Neural cell (in vitro differentiated cells): ENCODE measurements around the gene ADGRA1. TPM values are rescaled to one million over a fixed set of nuclear protein-coding genes. Genes with fewer than 3 reads are reported as not detected.

ENCODE experiments used
- H2AFZ ChIP-seq: fragments of 200-600, 300-800 bp; sonication (generic), shearing (Covaris generic); 2 replicates; pipeline ENCODE4 v1.6.0; 2014; ENCODE audit warnings: low read depth, mild to moderate bottlenecking, antibody characterized with exemption, low read length, moderate library complexity
- H3F3A ChIP-seq: fragments of 200-600 bp; shearing (Covaris generic); 2 replicates; pipeline ENCODE4 v1.6.1; 2016; ENCODE audit warnings: mild to moderate bottlenecking, moderate library complexity, mixed read lengths, antibody characterized with exemption, low read length; ENCODE audit not compliant: insufficient read depth, poor library complexity, severe bottlenecking
- H3K27ac ChIP-seq: fragments of 200-600, 300-800 bp; sonication (generic), shearing (Covaris generic); 2 replicates; pipeline ENCODE4 v1.5.1; 2014; ENCODE audit warnings: mild to moderate bottlenecking, low read length, moderate library complexity
- H3K27me3 ChIP-seq: fragments of 300-800, 200-600 bp; sonication (generic), shearing (Covaris generic); 2 replicates; pipeline ENCODE4 v1.6.0; 2014; ENCODE audit warnings: mild to moderate bottlenecking, low read depth, low read length, moderate library complexity; ENCODE audit not compliant: insufficient read depth
- H3K36me3 ChIP-seq: fragments of 300-800, 200-600 bp; sonication (generic), shearing (Covaris generic); 2 replicates; pipeline ENCODE4 v1.5.1; 2014; ENCODE audit warnings: mild to moderate bottlenecking, antibody characterized with exemption, low read length, moderate library complexity; ENCODE audit not compliant: insufficient read depth
- H3K4me2 ChIP-seq: fragments of 300-800, 200-600 bp; sonication (generic), shearing (Covaris generic); 2 replicates; pipeline ENCODE4 v1.6.0; 2014; ENCODE audit warnings: mild to moderate bottlenecking, low read length
- H3K4me3 ChIP-seq: fragments of 300-800, 200-600 bp; sonication (generic), shearing (Covaris generic); 2 replicates; pipeline ENCODE4 v1.5.1; 2014; ENCODE audit warnings: mild to moderate bottlenecking, low read length, moderate library complexity
- H3K79me2 ChIP-seq: fragments of 200-600 bp; shearing (Covaris generic); replicated peaks from 2 replicates; pipeline ENCODE4 v1.6.0; 2014; ENCODE audit warnings: mild to moderate bottlenecking, low read length, moderate library complexity; ENCODE audit not compliant: insufficient read depth
- H3K9ac ChIP-seq: fragments of 300-800, 200-600 bp; sonication (generic), shearing (Covaris generic); 2 replicates; pipeline ENCODE4 v1.6.1; 2016; ENCODE audit warnings: mild to moderate bottlenecking, low read length, mixed read lengths
- H3K9me2 ChIP-seq: fragments of 200-600 bp; shearing (Covaris generic); 2 replicates; pipeline ENCODE4 v1.6.1; 2016; ENCODE audit warnings: mild to moderate bottlenecking, low read length, mixed read lengths; ENCODE audit not compliant: insufficient read depth
- H3K9me3 ChIP-seq: fragments of 200-600, 300-800 bp; sonication (generic), shearing (Covaris generic); 2 replicates; pipeline ENCODE4 v1.6.1; 2016; ENCODE audit warnings: mild to moderate bottlenecking, mixed run types, low read length, moderate library complexity, mixed read lengths
- H4K20me1 ChIP-seq: fragments of 200-600 bp; shearing (Covaris generic); 2 replicates; pipeline ENCODE4 v1.6.1; 2016; ENCODE audit warnings: mild to moderate bottlenecking, mixed run types; ENCODE audit not compliant: insufficient read depth
- EP300 ChIP-seq: fragments of 450-650 bp; conservative IDR thresholded peaks from 2 replicates; pipeline ENCODE4 v1.6.1; 2014; ENCODE audit warnings: antibody characterized with exemption, mild to moderate bottlenecking, moderate library complexity; ENCODE audit not compliant: poor library complexity, severe bottlenecking
- EZH2 ChIP-seq: fragments of 200-600, 300-800 bp; shearing (Covaris generic), sonication (generic); IDR thresholded peaks from 2 replicates; pipeline ENCODE4 v1.6.1; 2014; ENCODE audit warnings: antibody characterized with exemption, low read length, borderline replicate concordance, mild to moderate bottlenecking; ENCODE audit not compliant: insufficient read depth, poor library complexity, severe bottlenecking
- MXI1 ChIP-seq: fragments of 450-650 bp; conservative IDR thresholded peaks from 2 replicates; pipeline ENCODE4 v1.6.1; 2014; ENCODE audit warnings: antibody characterized with exemption, mild to moderate bottlenecking; ENCODE audit not compliant: poor library complexity, severe bottlenecking
- POLR2AphosphoS5 ChIP-seq: IDR thresholded peaks from 2 replicates; pipeline ENCODE4 v1.6.1; 2012
- RAD21 ChIP-seq: fragments of 450-650 bp; conservative IDR thresholded peaks from 2 replicates; pipeline ENCODE4 v1.6.1; 2014; ENCODE audit warnings: antibody characterized with exemption, mild to moderate bottlenecking, moderate library complexity
- SMC3 ChIP-seq: fragments of 450-650 bp; conservative IDR thresholded peaks from 2 replicates; pipeline ENCODE4 v1.6.1; 2014; ENCODE audit warnings: antibody characterized with exemption, mild to moderate bottlenecking, moderate library complexity; ENCODE audit not compliant: poor library complexity
- TAF1 ChIP-seq: IDR thresholded peaks from 2 replicates; pipeline ENCODE4 v1.6.1; 2012; ENCODE audit warnings: low read depth
- polyA plus RNA-seq: library from polyadenylated mRNA; depleted of rRNA; stranded (reverse); fragments of >200 nt; gene quantifications from 2 replicates; pipeline ENCODE4 v1.2.3, GENCODE V29; 2014
- TF ChIP-seq, protein P1 (sequence below): fragments of 450-650 bp; IDR thresholded peaks from 2 replicates; pipeline ENCODE4 v1.5.1; 2014; ENCODE audit warnings: antibody characterized with exemption, mild to moderate bottlenecking, moderate library complexity; ENCODE audit not compliant: poor library complexity, severe bottlenecking
- TF ChIP-seq, protein P2 (sequence below): IDR thresholded peaks from 2 replicates; pipeline ENCODE4 v1.6.1; 2012; ENCODE audit warnings: borderline replicate concordance

ADGRA1 gene
- polyA plus RNA-seq, 1 donor from 2014 or later, result 2.2 TPM

DNA sequence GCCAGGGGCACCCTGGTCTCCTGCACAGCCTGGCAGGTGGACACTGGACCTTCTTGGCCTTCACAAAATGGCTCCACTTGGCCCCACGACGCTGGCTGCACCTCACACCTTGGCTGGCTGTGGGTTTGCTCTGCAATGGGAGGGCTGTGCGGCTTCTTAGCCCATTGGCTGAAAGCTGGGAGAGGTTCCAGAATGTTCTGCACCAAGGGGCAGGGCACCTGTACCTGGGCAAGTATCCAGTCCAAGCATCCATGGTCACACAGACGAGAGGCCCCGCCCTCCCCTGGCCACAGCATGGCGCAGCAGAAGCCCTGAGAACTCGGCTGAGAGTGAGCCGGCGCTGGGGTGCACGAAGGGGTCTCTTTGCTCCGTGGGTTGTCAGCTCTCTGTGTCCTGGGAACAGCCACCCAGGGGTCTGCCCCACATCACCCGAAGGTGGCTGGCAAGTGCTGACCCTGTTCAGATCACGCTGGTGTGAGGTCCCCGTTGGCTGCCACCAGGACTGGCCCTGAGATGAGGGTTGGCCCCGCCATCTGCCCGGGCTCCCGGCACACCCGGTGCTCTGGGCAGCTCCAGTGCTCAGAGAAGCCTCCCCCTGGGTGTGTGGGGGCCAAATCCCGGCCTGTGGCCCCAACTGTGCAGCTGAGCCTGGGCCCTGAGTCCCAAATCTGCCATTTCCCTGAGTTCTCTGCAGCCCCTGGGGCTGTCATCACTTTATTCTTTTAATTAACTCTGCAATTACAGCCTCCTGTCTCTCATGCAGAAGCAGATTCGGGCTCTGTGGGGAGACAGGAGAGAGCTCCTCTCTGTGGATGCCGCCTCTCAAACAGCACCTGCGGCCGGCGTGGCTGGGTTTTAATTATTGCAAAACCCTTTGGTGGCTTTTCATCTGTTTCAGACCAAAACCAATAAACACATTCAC is 19.4 kb upstream of the ADGRA1 start:
- no peak overlapping the region for H2AFZ ChIP-seq
- H3F3A ChIP-seq, result no peaks in the 10 kb centered on the region
- no peaks in the 10 kb centered on the region for H3K9me3 ChIP-seq
- TF ChIP-seq POLR2AphosphoS5 (no peak), SMC3 (no peak)
- TF ChIP-seq, protein P1, sequence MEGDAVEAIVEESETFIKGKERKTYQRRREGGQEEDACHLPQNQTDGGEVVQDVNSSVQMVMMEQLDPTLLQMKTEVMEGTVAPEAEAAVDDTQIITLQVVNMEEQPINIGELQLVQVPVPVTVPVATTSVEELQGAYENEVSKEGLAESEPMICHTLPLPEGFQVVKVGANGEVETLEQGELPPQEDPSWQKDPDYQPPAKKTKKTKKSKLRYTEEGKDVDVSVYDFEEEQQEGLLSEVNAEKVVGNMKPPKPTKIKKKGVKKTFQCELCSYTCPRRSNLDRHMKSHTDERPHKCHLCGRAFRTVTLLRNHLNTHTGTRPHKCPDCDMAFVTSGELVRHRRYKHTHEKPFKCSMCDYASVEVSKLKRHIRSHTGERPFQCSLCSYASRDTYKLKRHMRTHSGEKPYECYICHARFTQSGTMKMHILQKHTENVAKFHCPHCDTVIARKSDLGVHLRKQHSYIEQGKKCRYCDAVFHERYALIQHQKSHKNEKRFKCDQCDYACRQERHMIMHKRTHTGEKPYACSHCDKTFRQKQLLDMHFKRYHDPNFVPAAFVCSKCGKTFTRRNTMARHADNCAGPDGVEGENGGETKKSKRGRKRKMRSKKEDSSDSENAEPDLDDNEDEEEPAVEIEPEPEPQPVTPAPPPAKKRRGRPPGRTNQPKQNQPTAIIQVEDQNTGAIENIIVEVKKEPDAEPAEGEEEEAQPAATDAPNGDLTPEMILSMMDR, result no peak
- no peaks in the 10 kb centered on the region for H3K36me3 ChIP-seq
- H3K79me2 ChIP-seq, result no peaks in the 10 kb centered on the region
- no peaks in the 10 kb centered on the region for H4K20me1 ChIP-seq
- H3K4me2 ChIP-seq, result no peak overlapping the region
- H3K27ac ChIP-seq, result no peak overlapping the region
- H3K9me2 ChIP-seq, result no peaks in the 10 kb centered on the region
- H3K4me3 ChIP-seq, result no peak overlapping the region
- H3K27me3 ChIP-seq, result no peaks in the 10 kb centered on the region
- no peak overlapping the region for H3K9ac ChIP-seq

DNA sequence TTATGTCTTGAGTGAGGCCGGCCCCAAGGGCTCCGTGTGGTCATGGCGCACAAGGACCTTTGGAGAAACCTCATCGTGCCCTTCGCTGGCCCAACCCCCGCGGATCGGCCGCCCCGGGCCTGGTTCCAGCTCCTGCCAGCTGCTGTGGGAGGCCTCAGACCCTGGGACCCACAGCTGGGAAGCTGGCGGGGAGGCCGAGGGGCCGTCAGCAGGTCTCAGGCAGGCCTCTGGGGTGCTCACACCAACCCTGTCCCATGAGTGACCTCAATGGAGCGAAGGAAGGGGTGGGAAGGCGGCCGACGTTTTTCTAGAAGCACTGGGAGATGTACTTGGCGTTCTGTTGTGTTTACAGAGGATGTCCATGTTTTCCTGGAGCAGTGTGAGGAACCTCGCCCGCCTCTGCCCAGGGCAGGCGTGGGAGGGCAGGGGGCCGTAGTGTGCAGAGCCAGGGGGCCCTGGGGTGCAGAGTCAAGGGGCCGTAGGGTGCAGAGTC is 18.6 kb upstream of the ADGRA1 start:
- Histone ChIP-seq H3K4me3 (no peak overlapping the region), H4K20me1 (no peaks in the 10 kb centered on the region), H3K9me2 (no peaks in the 10 kb centered on the region), H3K36me3 (no peaks in the 10 kb centered on the region), H3K9me3 (no peaks in the 10 kb centered on the region), H3F3A (no peaks in the 10 kb centered on the region), H3K27me3 (no peaks in the 10 kb centered on the region), H3K9ac (no peak overlapping the region), H3K27ac (no peak overlapping the region), H2AFZ (no peak overlapping the region), H3K79me2 (no peaks in the 10 kb centered on the region), H3K4me2 (no peak overlapping the region)
- TF ChIP-seq SMC3 (no peak), POLR2AphosphoS5 (no peak), TAF1 (no peak), EZH2 (no peak), RAD21 (no peak), MXI1 (no peak), EP300 (no peak)
- TF ChIP-seq, protein P1, result no peak
- TF ChIP-seq, protein P2, sequence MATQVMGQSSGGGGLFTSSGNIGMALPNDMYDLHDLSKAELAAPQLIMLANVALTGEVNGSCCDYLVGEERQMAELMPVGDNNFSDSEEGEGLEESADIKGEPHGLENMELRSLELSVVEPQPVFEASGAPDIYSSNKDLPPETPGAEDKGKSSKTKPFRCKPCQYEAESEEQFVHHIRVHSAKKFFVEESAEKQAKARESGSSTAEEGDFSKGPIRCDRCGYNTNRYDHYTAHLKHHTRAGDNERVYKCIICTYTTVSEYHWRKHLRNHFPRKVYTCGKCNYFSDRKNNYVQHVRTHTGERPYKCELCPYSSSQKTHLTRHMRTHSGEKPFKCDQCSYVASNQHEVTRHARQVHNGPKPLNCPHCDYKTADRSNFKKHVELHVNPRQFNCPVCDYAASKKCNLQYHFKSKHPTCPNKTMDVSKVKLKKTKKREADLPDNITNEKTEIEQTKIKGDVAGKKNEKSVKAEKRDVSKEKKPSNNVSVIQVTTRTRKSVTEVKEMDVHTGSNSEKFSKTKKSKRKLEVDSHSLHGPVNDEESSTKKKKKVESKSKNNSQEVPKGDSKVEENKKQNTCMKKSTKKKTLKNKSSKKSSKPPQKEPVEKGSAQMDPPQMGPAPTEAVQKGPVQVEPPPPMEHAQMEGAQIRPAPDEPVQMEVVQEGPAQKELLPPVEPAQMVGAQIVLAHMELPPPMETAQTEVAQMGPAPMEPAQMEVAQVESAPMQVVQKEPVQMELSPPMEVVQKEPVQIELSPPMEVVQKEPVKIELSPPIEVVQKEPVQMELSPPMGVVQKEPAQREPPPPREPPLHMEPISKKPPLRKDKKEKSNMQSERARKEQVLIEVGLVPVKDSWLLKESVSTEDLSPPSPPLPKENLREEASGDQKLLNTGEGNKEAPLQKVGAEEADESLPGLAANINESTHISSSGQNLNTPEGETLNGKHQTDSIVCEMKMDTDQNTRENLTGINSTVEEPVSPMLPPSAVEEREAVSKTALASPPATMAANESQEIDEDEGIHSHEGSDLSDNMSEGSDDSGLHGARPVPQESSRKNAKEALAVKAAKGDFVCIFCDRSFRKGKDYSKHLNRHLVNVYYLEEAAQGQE, result no peak
